SIG-M5 treated with dmso at 0.1 percent for 504 hours (cell line): ENCODE results near the gene ABHD17B.

Experiments used
- DNase-seq: peaks from one replicate; lab custom pipeline; 2025; ENCODE audit not compliant: unreplicated experiment; lab: John Stamatoyannopoulos, UW

The ABHD17B gene

GRCh38 chr9:71879644-71880174 lies 31.3 kb downstream of the ABHD17B start:
- no peak for DNase-seq

- DNase-seq: no peak
These were observed 32.4 kb downstream of the ABHD17B start for GRCh38 chr9:71878327-71879274.

- DNase-seq: no peak
These were observed 34.2 kb downstream of the ABHD17B start for GRCh38 chr9:71876829-71877228.

GRCh38 chr9:71876106-71876505 lies 34.9 kb downstream of the ABHD17B start:
- no peak for DNase-seq

GRCh38 chr9:71875345-71875744 lies 35.6 kb downstream of the ABHD17B start:
- DNase-seq: no peak

GRCh38 chr9:71863631-71864030 lies 47.4 kb downstream of the ABHD17B start:
- no peak for DNase-seq

GRCh38 chr9:71861618-71862017 lies 49.4 kb downstream of the ABHD17B start:
- DNase-seq: no peak

GRCh38 chr9:71859939-71860338 lies 51.1 kb downstream of the ABHD17B start:
- no peak for DNase-seq

GRCh38 chr9:71858812-71859211 lies 52.2 kb downstream of the ABHD17B start:
- no peak for DNase-seq

GRCh38 chr9:71858102-71858798 lies 52.7 kb downstream of the ABHD17B start:
- DNase-seq: no peak

- no peak for DNase-seq
These were observed 53.8 kb downstream of the ABHD17B start for GRCh38 chr9:71857159-71857558.

GRCh38 chr9:71854811-71855210 lies 56.2 kb downstream of the ABHD17B start:
- no peak for DNase-seq

- no peak for DNase-seq
These were observed 57.9 kb downstream of the ABHD17B start for GRCh38 chr9:71853084-71853483.

GRCh38 chr9:71850996-71851395 lies 60.0 kb downstream of the ABHD17B start:
- no peak for DNase-seq

GRCh38 chr9:71847892-71848291 lies 63.1 kb downstream of the ABHD17B start:
- DNase-seq: no peak

- no peak for DNase-seq
These were observed 66.2 kb downstream of the ABHD17B start for GRCh38 chr9:71844808-71845207.

GRCh38 chr9:71839668-71840067 lies 71.3 kb downstream of the ABHD17B start:
- no peak for DNase-seq

GRCh38 chr9:71835596-71835995 lies 75.4 kb downstream of the ABHD17B start:
- no peak for DNase-seq

- no peak for DNase-seq
These were observed 80.1 kb downstream of the ABHD17B start for GRCh38 chr9:71830929-71831328.

GRCh38 chr9:71830153-71830552 lies 80.8 kb downstream of the ABHD17B start:
- no peak for DNase-seq

- DNase-seq: peak; percentile 26
These were observed 84.7 kb downstream of the ABHD17B start for GRCh38 chr9:71826279-71826678.

- DNase-seq: peak; percentile 9
These were observed 86.7 kb downstream of the ABHD17B start for GRCh38 chr9:71824257-71824656.
